ENCODE data around the gene FBRSL1.

DNA sequence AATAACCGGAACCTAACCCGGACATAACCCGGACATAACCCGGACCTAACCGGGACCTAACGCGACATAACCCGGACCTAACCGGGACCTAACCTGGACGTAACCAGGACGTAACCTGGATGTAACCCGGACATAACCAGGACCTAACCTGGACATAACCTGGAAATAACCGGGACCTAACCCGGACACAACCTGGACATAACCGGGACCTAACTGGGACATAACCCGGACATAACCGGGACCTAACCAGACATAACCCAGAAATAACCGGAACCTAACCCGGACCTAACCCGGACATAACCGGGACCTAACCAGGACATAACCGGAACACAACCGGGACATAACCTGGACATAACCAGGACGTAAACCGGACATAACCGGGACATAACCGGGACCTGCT is 6.7 kb upstream of the FBRSL1 start:
- TF ChIP-seq, protein P1, sequence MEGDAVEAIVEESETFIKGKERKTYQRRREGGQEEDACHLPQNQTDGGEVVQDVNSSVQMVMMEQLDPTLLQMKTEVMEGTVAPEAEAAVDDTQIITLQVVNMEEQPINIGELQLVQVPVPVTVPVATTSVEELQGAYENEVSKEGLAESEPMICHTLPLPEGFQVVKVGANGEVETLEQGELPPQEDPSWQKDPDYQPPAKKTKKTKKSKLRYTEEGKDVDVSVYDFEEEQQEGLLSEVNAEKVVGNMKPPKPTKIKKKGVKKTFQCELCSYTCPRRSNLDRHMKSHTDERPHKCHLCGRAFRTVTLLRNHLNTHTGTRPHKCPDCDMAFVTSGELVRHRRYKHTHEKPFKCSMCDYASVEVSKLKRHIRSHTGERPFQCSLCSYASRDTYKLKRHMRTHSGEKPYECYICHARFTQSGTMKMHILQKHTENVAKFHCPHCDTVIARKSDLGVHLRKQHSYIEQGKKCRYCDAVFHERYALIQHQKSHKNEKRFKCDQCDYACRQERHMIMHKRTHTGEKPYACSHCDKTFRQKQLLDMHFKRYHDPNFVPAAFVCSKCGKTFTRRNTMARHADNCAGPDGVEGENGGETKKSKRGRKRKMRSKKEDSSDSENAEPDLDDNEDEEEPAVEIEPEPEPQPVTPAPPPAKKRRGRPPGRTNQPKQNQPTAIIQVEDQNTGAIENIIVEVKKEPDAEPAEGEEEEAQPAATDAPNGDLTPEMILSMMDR (IDR thresholded peaks at IDR 0.05), result no peak
- TF ChIP-seq POLR2AphosphoS5 (IDR thresholded peaks at IDR 0.05), result no peak

Data from breast epithelium (tissue), 3 donors.